Aorta (tissue), 5 donors: ENCODE data around the gene CRKL. TPM values are rescaled to one million over a fixed set of nuclear protein-coding genes. Genes with fewer than 3 reads are reported as not detected.

ENCODE experiments used
- ATAC-seq: fragments of 200-7000 bp; cut with Tn5 transposase; one replicate; pipeline ENCODE4 v1.9.1; 2022; ENCODE audit warnings: moderate library complexity; ENCODE audit not compliant: low FRiP score
- DNase-seq, 2 donors: peaks; one replicate each; pipeline ENCODE4 v3.0.0-alpha.2; 2020
- H3K27ac ChIP-seq, 2 donors: one replicate each; pipeline ENCODE4 v1.5.1; 2013; ENCODE audit warnings: low read length in 2 of 2, mild to moderate bottlenecking in 2 of 2, moderate library complexity in 2 of 2, control low read depth in 1 of 2, inconsistent platforms in 1 of 2, low read depth in 1 of 2
- H3K27me3 ChIP-seq, 2 donors: one replicate each; pipeline ENCODE4 v1.6.1; 2013; ENCODE audit warnings: control low read depth in 1 of 2, low read length in 1 of 2, mild to moderate bottlenecking in 1 of 2, moderate library complexity in 1 of 2; ENCODE audit not compliant: insufficient read depth in 2 of 2, control insufficient read depth in 1 of 2
- H3K36me3 ChIP-seq, 2 donors: one replicate each; pipeline ENCODE4 v1.6.1; 2013; ENCODE audit warnings: control low read depth in 1 of 2, low read length in 1 of 2, mild to moderate bottlenecking in 1 of 2; ENCODE audit not compliant: insufficient read depth in 2 of 2, control insufficient read depth in 1 of 2
- H3K4me1 ChIP-seq, 2 donors: one replicate each; pipeline ENCODE4 v1.6.1; 2013; ENCODE audit warnings: low read length in 2 of 2, control low read depth in 1 of 2, mild to moderate bottlenecking in 1 of 2, moderate library complexity in 1 of 2; ENCODE audit not compliant: insufficient read depth in 2 of 2, control insufficient read depth in 1 of 2
- H3K4me3 ChIP-seq, 2 donors: one replicate each; pipeline ENCODE4 v1.5.1; 2013; ENCODE audit warnings: low read length in 2 of 2, control low read depth in 1 of 2, mild to moderate bottlenecking in 1 of 2
- H3K9me3 ChIP-seq: one replicate; pipeline ENCODE4 v1.6.1; 2013; ENCODE audit warnings: mild to moderate bottlenecking, low read length; ENCODE audit not compliant: control insufficient read depth
- WGBS, 2 donors: extraction: QIAGEN DNeasy Blood & Tissue Kit; methylation state at CpG; one replicate each; pipeline ENCODE4 v1.1.7; 2013; 5-methylcytosine and 5-hydroxymethylcytosine counted together
- intact Hi-C, 2 donors: fragments of 100-400 bp; cut with DNase I; formaldehyde crosslinking; loops; one replicate each; pipeline versions ENCODE4 v1.14.2 to v1.15.0; 2022
- polyA plus RNA-seq, 2 donors: library from polyadenylated mRNA; stranded (reverse); fragments of 200-250 nt; gene quantifications; one replicate each; pipeline ENCODE4 v1.2.3, GENCODE V29; 2013
- total RNA-seq, 2 donors: library from RNA; stranded (reverse); fragmentation: NEBNext Ultra II Directional; extraction: Animal tissue kit (Norgen Biotek cat#: 25700); gene quantifications; one replicate each; pipeline ENCODE4 v1.2.1, GENCODE V29; 2021
- donor health status: healthy with polysubstance abuse.
- donor health status: Bipolar disorder and iron deficiency.
- donor health status: DM: no; HTN: no; CAD: no.
- donor health status: DM: no; HTN: no; CAD: no.
- donor health status: DM: yes; HTN: yes; CAD: no.

The CRKL gene
- total and polyA plus RNA-seq, 4 donors, result 9.5 to 45.9 (median 25.3) TPM

DNA sequence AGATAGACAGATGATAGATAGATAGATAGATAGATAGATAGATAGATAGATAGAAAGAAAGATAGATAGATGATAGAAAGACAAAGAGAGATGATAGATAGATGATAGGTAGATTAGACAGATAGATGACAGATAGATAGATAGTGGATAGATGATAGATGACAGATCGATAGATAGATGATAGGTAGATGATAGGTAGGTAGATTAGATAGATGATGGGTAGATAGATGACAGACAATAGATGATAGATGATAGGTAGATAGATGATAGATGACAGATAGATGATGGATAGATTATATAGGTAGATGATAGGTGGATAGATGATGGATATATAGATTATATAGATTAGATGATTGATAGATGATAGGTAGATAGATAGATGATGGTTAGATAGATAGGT, 69.2 kb downstream of the CRKL start:
- Histone ChIP-seq H3K9me3 (no peaks in the 10 kb centered on the region), H3K27ac (no peak overlapping the region), H3K4me3 (no peak overlapping the region), H3K4me1 (no peaks in the 10 kb centered on the region), H3K36me3 (peaks cover 0 to 1% of the 10 kb centered on the region in 2 donors), H3K27me3 (no peaks in the 10 kb centered on the region)
- no peak for ATAC-seq
- WGBS, 2 donors, result 92 to 95% methylated on average over 1 of the region's 1 CpG
- DNase-seq, result no peak
- intact Hi-C loops, result no loop called here

DNA sequence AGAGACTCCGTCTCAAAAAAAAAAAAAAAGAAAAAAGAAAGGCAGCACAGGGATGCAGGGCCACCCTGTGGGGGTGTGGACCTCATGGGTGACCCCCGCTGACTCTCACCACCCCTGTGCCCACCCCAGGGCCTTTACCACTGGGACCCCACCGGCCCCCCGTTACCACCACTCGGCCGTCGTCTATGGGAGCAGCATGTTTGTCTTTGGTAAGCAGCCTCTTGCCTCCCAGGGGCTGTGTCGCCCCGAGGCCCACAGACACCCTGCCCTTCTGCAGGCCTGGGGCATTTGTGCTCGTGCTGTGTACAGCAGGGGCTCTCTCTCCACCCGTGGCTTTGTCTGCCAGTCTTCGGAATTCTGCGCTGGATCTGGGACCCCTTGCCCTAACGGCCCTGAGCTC, 70.2 kb downstream of the CRKL start:
- Histone ChIP-seq H3K27me3 (no peaks in the 10 kb centered on the region), H3K4me3 (no peak overlapping the region), H3K27ac (no peak overlapping the region), H3K36me3 (peaks cover 0 to 4% of the 10 kb centered on the region in 2 donors), H3K9me3 (no peaks in the 10 kb centered on the region), H3K4me1 (no peaks in the 10 kb centered on the region)
- DNase-seq, result no peak
- ATAC-seq, result no peak
- WGBS, 2 donors, result 88 to 90% methylated on average over 13 to 14 of the region's 14 CpGs
- intact Hi-C loops, result no loop called here

GRCh38 chr22:20988573-20989322, 71.5 kb downstream of the CRKL start:
- intact Hi-C loops, result no loop called here
- Histone ChIP-seq H3K4me1 (no peaks in the 10 kb centered on the region), H3K9me3 (no peaks in the 10 kb centered on the region), H3K27ac (no peak overlapping the region), H3K27me3 (no peaks in the 10 kb centered on the region), H3K36me3 (peaks cover 0 to 5% of the 10 kb centered on the region in 2 donors), H3K4me3 (no peak overlapping the region)
- WGBS, 2 donors, result 85 to 88% methylated on average over 16 of the region's 16 CpGs
- no peak for DNase-seq
- ATAC-seq, result no peak

DNA sequence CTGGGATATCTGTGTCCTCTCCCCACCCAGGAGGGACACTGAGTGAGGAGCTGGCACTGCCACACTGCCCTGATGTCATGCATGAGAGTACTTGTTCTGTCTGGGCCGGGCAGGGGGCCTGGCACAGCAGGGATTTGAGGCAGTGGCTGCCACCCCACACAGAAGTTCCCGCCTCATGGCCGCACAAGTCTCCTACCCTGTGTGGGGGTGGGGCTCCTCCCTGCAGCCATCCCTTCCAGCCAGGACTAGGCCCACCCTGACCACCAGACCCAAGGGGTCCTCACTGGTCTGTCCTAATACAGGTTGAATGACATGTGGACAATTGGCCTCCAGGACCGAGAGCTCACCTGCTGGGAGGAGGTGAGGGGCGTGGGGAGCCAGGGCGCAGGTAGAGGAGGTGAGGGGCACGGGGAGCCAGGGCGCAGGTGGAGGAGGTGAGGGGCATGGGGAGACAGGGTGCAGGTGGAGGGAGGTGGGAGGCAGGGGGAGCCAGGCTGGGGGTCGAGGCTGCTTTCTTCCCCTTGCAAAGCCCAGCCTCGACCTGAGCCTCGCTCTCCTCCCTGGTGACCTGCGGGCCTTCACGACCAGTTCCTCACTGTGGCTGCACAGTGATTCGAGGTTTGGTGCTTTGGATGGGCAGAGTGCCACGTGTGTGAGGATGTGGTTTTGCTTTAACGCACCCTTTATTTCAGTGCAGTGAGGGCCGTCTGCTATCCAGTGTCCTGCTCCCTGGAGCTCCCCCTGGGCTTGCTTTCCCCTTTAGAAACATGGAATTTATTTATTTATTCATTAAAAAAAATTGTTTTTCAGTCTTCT, 72.3 kb downstream of the CRKL start:
- intact Hi-C loops, result no loop called here
- Histone ChIP-seq H3K27ac (no peak overlapping the region), H3K4me3 (no peak overlapping the region), H3K36me3 (peaks cover 0 to 5% of the 10 kb centered on the region in 2 donors), H3K9me3 (no peaks in the 10 kb centered on the region), H3K27me3 (no peaks in the 10 kb centered on the region), H3K4me1 (no peaks in the 10 kb centered on the region)
- no peak for ATAC-seq
- no peak for DNase-seq
- WGBS, 2 donors, result 63 to 70% methylated on average over 14 to 17 of the region's 17 CpGs

DNA sequence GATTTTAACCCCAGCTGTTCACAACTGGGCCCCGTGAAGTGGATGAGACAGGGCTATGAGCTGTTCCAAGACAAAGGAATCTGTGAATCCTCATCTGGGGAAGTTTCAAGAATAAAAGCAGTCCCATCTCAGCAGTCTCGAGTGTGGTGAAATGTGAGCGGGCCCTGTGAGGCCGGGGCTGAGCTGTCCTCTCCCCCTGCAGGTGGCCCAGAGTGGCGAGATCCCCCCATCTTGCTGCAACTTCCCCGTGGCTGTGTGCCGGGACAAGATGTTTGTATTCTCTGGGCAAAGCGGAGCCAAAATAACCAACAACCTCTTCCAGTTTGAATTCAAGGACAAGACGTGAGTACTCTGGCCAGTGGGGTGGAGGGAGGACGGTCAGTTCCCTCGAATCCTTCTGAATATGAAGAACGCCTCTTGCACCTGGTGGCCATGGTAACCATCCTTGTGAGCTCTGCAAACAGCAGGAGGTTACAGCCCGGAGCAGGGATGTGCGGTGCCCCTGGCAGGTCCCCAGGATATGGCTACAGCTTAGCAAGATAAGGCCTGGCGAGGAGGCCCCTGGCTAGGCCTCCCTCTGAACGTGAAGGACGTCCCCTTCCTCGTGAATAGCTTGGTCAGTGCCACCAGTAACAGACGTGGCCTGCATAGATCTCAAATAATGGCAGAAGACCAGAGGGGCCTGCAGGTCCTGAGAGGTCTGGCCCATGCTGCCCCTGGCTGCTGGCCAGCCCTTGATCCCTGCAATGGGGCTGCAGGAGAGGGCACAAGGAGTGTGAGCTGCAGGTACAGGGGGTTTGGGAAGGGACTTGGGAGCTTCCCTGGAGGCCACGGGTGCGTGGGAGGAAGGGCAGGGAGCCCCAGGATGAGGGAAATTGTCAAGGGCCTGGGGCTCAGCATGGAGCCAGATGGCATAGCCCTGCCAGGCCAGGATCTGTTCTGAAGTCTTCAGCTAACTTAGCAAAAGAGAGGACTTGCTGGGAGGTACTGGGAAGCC, 73.3 kb downstream of the CRKL start:
- Histone ChIP-seq H3K27me3 (no peaks in the 10 kb centered on the region), H3K4me3 (no peak overlapping the region), H3K4me1 (no peaks in the 10 kb centered on the region), H3K27ac (no peak overlapping the region), H3K9me3 (no peaks in the 10 kb centered on the region), H3K36me3 (peaks cover 0 to 5% of the 10 kb centered on the region in 2 donors)
- intact Hi-C loops, result no loop called here
- WGBS, 2 donors, result 74% methylated on average over 21 of the region's 21 CpGs
- DNase-seq (no peak), ATAC-seq (no peak)

GRCh38 chr22:20991252-20992055, 74.2 kb downstream of the CRKL start:
- ATAC-seq, result no peak
- no peak for DNase-seq

GRCh38 chr22:20992056-20992442, 74.8 kb downstream of the CRKL start:
- H3K9me3 ChIP-seq, result no peaks in the 10 kb centered on the region
- no peak overlapping the region for H3K27ac ChIP-seq
- ATAC-seq, result no peak
- H3K27me3 ChIP-seq, result no peaks in the 10 kb centered on the region
- H3K4me1 ChIP-seq, result no peaks in the 10 kb centered on the region
- intact Hi-C loops, result no loop called here
- H3K4me3 ChIP-seq, result no peak overlapping the region
- peaks cover 0 to 5% of the 10 kb centered on the region in 2 donors for H3K36me3 ChIP-seq
- 86 to 91% methylated on average over 7 of the region's 7 CpGs for WGBS, 2 donors
- DNase-seq, result no peak

More at GRCh38 chr22:20991252-20992055, 74.2 kb downstream of the CRKL start:
- no peaks in the 10 kb centered on the region for H3K27me3 ChIP-seq
- no peak overlapping the region for H3K4me3 ChIP-seq
- H3K9me3 ChIP-seq, result no peaks in the 10 kb centered on the region
- 92 to 93% methylated on average over 24 of the region's 24 CpGs for whole genome bisulfite sequencing, 2 donors
- no peak overlapping the region for H3K27ac ChIP-seq
- intact Hi-C loops, result no loop called here
- no peaks in the 10 kb centered on the region for H3K4me1 ChIP-seq
- peaks cover 0 to 5% of the 10 kb centered on the region in 2 donors for H3K36me3 ChIP-seq
